Right lobe of liver (tissue), 6 donors: ENCODE results near the gene CASP12. TPM values are rescaled to one million over a fixed set of nuclear protein-coding genes. Genes with fewer than 3 reads are reported as not detected.

Experiments
- ATAC-seq, 4 donors: fragments of 200-7000 bp; cut with Tn5 transposase; one replicate each; pipeline ENCODE4 v1.9.1; 2020; ENCODE audit warnings: mild to moderate bottlenecking in 4 of 4, moderate library complexity in 4 of 4
- DNase-seq, 3 donors: peaks; one replicate each; pipeline ENCODE4 v3.0.0-alpha.2; 2020
- H3K27ac ChIP-seq, 3 donors: fragments of 200-600 bp; one replicate each; pipeline ENCODE4 v1.8.0; 2022
- H3K27me3 ChIP-seq, 2 donors: fragments of 200-600 bp; one replicate each; pipeline ENCODE4 v1.8.0; 2022
- H3K36me3 ChIP-seq, 4 donors: fragments of 200-600 bp; sonication (generic) in 1 of 4; one replicate each; pipeline versions ENCODE4 v1.5.1 to v1.8.0; 2017 to 2022; ENCODE audit warnings: control low read depth in 1 of 4
- H3K4me1 ChIP-seq, 4 donors: fragments of 200-600 bp; sonication (generic) in 1 of 4; one replicate each; pipeline versions ENCODE4 v1.5.1 to v1.8.0; 2017 to 2022; ENCODE audit warnings: control low read depth in 1 of 4
- H3K4me3 ChIP-seq, 3 donors: fragments of 200-600 bp; one replicate each; pipeline ENCODE4 v1.8.0; 2022
- H3K9me3 ChIP-seq, 4 donors: fragments of 200-600 bp; sonication (generic) in 1 of 4; one replicate each; pipeline versions ENCODE4 v1.5.1 to v1.8.0; 2017 to 2022; ENCODE audit warnings: control low read depth in 1 of 4
- CTCF ChIP-seq, 4 donors: fragments of 200-600 bp in 3 of 4; fragments of 450-650 bp in 1 of 4; IDR thresholded peaks; one replicate each; pipeline versions ENCODE4 v1.5.1 to v1.8.0; 2016 to 2022; ENCODE audit warnings: antibody characterized with exemption in 4 of 4, mild to moderate bottlenecking in 2 of 4
- POLR2A ChIP-seq: fragments of 450-650 bp; IDR thresholded peaks from one replicate; pipeline ENCODE4 v1.6.1; 2017; ENCODE audit warnings: antibody characterized with exemption, mild to moderate bottlenecking
- WGBS: methylation state at CpG from one replicate; pipeline ENCODE4 v1.1.6; 2018; ENCODE audit warnings: low coverage, low lambda C conversion rate; ENCODE audit not compliant: insufficient coverage; ENCODE audit errors: missing lambda C conversion rate; 5-methylcytosine and 5-hydroxymethylcytosine counted together
- intact Hi-C, 2 donors: fragments of 100-400 bp; cut with DNase I; formaldehyde crosslinking; loops; one replicate each; pipeline versions ENCODE4 v1.11.2 to v1.14.1; 2022
- total RNA-seq, 6 experiments: library from RNA; depleted of rRNA in 2 of 6; stranded (reverse); fragments of >200 nt in 2 of 6; fragmentation: NEBNext Ultra II Directional in 3 of 6; extraction: Animal tissue kit (Norgen Biotek cat#: 25700) in 3 of 6; gene quantifications; one replicate each; pipeline versions ENCODE4 v1.1.0 to v1.2.4, GENCODE V29; 2016 to 2023
- donor health status: DM: no; HTN: yes; CAD: no.
- donor health status: DM: no; HTN: no; CAD: no.
- donor health status: DM: no; HTN: no; CAD: no.
- donor health status: DM: no; HTN: yes; CAD: no.
- donor health status: DM: no; HTN: yes; CAD: no.

Gene CASP12
- total RNA-seq, 6 experiments from 2014 or later: not detected

DNA sequence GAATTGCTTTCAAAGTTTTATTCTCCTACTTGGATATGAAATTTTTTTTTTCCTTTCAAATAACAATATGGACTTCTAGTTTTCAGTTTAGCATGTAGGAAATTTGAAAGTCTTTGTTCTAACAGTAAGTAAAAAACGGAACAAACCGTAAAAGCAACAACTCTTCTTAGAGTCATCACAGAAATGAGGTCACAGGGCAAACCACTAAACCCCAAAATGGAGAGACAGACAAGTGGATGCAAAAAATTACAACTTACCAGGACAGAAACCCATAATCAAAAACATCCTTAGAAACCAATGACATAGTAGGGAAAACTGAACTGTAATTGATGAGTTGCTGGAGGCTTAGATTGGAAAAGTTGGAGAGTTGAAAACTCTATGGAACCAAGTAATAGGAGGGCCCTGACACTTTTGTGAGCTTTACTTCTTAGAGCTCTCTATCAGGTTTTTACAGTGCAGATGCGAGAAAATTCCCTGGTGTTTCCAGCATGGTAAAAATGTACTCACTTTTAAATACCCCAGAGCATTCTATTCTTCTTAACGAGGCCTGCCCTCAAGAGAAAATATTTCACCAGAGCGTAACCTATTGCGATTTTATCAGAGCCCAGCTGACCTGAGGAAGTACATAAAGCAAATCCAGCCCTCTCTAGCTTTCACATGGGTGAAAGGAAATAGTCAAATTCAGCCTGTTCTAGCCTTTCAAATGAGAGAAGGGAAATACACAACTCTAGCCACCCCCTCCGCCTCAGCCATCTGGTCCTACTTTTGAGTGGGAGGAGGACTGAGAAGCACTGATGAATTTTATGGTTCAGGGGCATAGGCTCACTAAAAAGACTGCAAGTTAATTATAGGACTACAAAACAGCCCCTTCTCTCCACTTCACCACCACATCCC lies 39.1 kb downstream of the CASP12 start:
- intact Hi-C loops: no loop called here
- Histone ChIP-seq H3K27ac (no peak overlapping the region), H3K27me3 (no peaks in the 10 kb centered on the region), H3K36me3 (no peaks in the 10 kb centered on the region), H3K9me3 (no peaks in the 10 kb centered on the region), H3K4me3 (no peak overlapping the region), H3K4me1 (no peaks in the 10 kb centered on the region)
- TF ChIP-seq CTCF (IDR thresholded peaks at IDR 0.05): no peak
- TF ChIP-seq POLR2A: no peak
- no peak for ATAC-seq
- DNase-seq: no peak
- WGBS: 49% methylated on average over 7 of the region's 7 CpGs

- Histone ChIP-seq H3K27ac (no peak overlapping the region), H3K9me3 (no peaks in the 10 kb centered on the region), H3K36me3 (no peaks in the 10 kb centered on the region), H3K27me3 (no peaks in the 10 kb centered on the region), H3K4me1 (no peaks in the 10 kb centered on the region), H3K4me3 (no peak overlapping the region)
- intact Hi-C loops: no loop called here
- TF ChIP-seq POLR2A (no peak), CTCF (IDR thresholded peaks at IDR 0.05) (no peak)
- DNase-seq (no peak), ATAC-seq (peak in 2 of 4 donors; percentile 30 to 40)
Observed at GRCh38 chr11:104856607-104857006, 41.7 kb downstream of the CASP12 start.

- ATAC-seq: no peak
- intact Hi-C loops: no loop called here
- TF ChIP-seq CTCF (IDR thresholded peaks at IDR 0.05) (no peak), POLR2A (no peak)
- H3K27me3 ChIP-seq: no peaks in the 10 kb centered on the region
- no peaks in the 10 kb centered on the region for H3K4me1 ChIP-seq
- no peaks in the 10 kb centered on the region for H3K9me3 ChIP-seq
- H3K36me3 ChIP-seq: no peaks in the 10 kb centered on the region
- H3K4me3 ChIP-seq: no peak overlapping the region
- WGBS: 40% methylated on average over 2 of the region's 2 CpGs
- H3K27ac ChIP-seq: no peak overlapping the region
- no peak for DNase-seq
Observed at GRCh38 chr11:104855965-104856364, 42.3 kb downstream of the CASP12 start.

- no peak for TF ChIP-seq CTCF (IDR thresholded peaks at IDR 0.05)
- TF ChIP-seq POLR2A: no peak
- DNase-seq (no peak), ATAC-seq (no peak)
- H3K27me3 ChIP-seq: no peaks in the 10 kb centered on the region
- 79% methylated on average over 3 of the region's 3 CpGs for WGBS
- H3K9me3 ChIP-seq: no peaks in the 10 kb centered on the region
- no peaks in the 10 kb centered on the region for H3K36me3 ChIP-seq
- intact Hi-C loops: no loop called here
- H3K4me3 ChIP-seq: no peak overlapping the region
- H3K27ac ChIP-seq: no peak overlapping the region
- no peaks in the 10 kb centered on the region for H3K4me1 ChIP-seq
Observed at GRCh38 chr11:104853276-104853675, 45.0 kb downstream of the CASP12 start.
